OCI-M2 (cell line): ENCODE measurements around the gene RING1.

Source experiments
- DNase-seq: peaks from one replicate; lab custom pipeline; 2025; ENCODE audit not compliant: unreplicated experiment; lab: John Stamatoyannopoulos, UW

Gene RING1

DNA sequence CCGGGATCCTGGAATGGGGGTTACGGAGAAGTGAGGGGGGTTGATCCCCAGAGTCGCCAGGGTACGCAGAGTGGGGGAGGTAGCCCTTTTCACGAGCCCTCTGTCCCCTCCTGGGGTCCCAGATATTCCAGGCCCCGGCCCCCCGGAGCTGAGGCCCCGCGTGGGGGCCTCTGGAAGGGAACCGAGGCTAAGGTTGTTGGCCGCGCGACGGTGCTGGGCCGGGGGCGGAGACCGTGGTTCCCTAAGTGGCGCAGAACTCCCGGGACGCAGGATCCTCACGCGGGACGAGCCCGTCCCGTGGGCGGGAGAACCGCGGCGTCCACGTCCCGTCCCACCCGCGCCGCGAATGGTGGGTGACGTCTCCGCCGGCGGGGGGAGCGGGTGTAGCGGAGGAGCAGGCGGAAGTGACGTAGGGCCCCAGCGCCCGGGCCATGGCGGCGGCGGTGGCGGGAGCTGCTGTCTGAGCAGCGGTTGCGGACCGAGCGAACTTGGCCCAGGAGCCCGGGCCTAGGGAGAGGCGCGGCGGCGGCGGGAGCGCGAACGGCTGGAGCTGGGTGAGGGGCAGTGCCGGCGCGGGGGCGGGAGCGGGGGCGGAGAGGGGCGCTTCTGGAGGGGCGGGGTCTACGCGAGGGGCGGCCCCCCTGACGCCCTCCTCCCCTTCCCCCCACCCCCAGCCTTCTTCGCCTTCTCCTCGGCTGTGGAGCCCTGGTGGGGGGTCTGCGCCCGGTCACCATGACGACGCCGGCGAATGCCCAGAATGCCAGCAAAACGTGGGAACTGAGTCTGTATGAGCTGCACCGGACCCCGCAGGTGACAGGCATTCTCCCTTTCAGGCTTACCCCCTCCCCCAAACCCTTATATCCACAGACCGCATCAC is at the start of gene RING1:
TSS of gene RING1 (plus strand) at position 410 of the 877 bp plus-strand sequence. CDS start at position 733, 323 bp downstream.
- no peak for DNase-seq

DNA sequence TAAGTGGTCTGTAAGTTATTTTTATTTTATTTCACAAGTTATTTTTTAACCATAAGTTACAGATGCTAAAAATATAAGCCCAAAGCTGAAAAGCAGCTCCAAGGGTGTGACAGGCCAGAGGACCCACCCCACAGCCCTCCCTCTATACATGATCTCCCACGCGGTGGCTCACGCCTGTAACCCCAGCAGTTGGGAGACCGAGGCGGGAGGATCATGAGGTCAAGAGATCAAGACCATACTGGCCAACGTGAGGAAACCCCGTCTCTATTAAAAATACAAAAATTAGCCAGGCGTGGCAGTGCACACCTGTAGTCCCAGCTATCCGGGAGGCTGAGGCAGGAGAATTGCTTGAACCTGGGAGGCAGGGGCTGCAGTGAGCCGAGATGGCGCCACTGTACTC is 48.2 kb upstream of the RING1 start:
- no peak for DNase-seq

DNA sequence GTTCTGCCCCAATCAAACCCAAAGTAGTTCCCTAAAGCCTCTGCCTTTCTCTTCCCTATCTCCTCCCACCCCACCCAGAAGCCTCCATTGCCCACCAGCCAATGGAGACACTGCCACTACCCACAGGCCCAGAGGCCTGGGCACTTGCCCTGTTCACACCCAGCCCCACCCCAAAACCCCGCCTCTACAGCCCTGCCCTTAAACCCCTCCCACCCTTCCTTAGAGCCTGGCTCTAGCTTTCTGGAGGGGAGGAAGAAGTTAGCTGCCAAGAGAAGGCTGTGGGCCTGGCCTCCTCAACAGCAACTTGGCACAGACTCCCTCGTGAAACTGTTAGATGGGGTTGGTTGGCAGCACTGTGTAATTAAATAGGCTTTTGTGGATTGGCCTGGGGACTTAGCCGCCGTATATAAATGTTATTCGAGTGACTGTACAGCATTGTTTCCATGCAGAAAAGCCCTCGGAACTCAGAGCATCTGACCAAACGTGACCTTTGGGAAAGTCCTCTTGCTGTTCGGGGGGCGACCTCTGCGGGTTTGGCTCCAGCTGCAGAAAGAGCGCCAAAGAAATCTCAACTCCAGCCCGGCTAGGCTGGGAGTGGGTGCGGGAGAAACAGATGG is 47.5 kb upstream of the RING1 start:
- DNase-seq = no peak

DNA sequence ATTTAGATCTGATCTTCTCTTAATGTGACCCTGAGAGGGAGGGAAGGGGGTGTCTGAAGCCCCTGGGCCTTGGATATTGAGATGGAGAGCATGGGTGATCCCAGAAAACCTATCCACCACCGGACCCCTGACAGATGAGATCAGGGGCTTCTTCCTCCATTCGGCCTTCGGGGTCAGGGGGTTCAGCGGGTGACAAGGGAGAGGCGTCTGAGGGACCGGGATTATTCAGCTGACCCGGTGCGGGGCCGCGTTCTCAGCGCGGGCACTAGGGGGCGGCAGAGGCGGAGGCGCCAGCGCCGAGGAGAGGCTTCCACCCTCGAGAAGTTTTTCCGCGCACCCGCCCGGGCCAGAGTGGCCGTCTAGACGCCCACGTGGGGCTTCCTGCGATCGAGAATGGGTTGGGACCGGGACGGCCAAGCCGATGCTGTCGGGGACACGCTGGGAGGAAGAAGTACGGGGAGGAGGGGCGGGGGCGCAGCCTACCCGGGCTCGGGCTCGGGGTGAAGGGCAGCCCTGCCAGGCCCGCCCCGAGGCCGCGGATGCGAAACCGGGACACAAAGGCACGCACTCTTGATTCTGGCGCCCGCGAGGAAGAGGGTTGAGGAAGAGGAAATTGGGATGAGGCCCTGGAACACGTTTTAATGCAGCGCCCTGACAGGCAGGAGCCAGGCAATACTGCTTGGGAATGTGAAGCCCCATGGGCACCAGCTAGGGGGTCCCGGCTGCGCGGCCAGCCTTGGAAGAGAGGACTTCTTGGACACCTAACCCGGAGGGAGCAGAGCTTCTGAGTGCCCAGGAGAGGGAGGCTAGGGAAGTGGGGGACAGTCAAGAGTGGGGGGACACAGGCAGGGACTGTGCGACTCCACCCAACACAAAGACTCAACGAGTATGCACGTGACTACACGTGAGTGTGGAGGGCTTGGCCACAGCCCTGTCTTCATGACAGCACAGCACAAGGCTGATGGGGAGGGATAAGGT is 46.7 kb upstream of the RING1 start:
- no peak for DNase-seq

DNA sequence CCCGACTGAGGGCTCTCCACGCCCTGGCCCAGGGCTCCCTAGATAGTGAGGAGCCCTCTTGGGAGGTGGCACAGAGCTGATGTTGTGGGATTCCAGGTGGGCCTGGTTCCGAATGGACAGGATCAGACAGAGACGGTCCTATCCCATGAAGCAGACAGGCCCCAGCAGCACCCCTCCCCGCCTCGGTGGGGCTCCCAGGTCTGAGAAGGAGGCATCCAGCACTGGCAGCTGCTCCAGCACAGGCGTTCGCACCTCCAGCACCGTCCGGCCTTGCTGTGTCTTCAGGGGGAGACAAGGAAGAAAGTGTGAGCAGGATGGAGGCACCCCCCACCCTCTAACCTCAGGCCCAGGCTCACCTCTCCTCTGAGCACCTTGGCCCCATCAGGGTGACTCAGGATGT is 44.8 kb upstream of the RING1 start:
- no peak for DNase-seq

DNA sequence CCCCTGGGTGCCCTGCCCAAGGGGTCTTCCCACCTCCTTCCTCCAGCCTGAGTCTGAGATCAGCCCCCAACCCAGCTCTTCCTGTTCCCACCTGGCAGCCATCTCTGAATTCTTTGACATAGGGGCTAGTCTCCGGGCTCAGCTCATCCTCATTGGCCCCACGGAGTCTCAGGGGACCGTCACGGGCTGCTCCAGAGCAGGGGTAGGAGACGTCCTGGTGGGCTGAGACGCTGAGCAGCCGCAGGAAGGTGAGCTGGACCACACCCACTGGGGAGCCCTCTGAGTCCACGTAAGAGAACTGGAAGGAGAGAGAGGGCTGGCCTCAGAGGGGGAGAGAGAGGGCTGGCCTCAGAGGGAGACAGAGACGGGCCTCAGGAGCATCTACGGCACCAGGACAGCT is 44.1 kb upstream of the RING1 start:
- DNase-seq = no peak

DNA sequence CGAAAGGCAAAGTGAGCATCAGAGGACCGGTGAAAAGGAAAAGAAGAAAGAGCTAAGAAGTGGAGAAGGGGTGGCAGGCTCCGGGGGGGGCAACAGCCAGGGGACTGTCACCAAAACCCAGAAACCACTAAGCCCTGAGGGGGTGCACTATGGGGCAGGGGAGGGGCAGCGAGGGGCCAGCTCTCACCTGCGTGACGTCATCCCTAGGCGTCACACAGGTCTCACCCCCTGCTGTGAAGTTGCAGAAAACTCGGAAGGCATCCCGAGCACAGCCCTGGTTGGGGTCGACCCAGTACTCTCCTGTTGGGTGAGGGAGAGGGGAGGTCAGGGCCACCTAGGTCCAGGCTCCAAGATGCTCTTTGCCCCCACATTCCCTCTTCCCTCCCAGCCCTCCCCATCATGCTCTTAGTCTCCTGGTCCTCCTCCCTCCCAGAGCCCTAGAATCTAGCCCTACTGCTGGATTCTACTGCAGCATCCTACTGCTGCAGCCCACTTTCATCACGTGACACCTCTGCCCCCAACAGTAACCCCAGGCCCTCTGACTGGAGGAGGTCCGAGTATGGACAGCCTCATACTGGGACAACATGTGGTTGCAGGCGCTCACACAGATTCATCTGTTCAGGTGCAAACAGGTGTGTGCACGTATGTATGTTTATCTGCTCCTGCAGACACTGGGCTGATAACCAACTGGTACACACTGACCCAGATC is 43.5 kb upstream of the RING1 start:
- no peak for DNase-seq

DNA sequence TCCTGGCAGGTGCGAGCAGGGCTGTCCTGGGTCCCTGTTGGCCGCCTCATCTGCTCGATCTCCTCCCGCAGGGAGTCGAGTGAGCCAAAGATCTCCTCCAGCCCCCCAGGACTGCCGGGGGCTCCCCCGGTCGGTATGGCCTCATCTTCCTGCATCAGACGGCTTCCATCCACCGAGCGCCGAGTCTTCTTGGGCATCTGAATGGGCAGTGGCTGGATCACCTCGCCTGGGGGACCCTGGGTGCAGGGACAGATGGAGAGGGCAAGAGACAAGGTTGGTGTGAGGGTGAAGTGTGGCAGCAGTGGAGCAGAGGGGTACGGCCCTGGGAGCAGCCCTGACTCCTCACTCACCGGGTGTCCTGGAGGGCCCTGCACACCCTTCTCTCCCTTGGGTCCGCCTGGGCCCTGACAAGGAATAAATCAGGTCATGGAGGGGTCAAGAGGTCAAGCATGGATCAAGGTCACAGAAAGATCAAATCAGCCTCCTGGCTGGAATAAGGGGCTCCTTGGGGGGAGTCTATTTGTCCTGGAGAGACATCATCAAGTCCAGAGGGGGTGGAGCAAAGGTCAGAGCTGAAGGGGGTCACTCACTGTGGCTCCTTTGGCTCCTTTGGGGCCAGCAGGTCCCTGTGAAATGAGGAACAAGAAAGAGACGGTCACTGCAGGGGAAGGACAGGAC is 42.6 kb upstream of the RING1 start:
- DNase-seq = no peak

DNA sequence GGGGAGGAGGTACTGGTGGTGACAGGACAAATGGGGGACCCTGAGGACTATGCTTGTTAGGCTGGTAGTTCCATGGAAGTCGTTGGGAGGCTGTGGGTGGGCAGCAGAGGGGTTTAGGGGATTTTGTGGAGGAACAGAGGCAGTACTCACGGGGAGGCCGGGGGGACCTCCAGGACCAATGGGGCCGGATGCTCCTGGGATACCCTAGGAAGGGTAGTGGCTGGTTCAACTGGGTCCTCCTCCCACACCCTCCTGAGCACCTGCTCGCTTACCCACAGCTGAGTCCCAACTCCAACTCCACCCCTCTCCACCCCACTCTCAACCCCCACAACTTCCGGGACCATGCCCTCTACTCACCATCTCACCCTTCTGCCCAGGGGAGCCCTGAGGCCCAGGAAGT is 41.9 kb upstream of the RING1 start:
- DNase-seq = no peak

DNA sequence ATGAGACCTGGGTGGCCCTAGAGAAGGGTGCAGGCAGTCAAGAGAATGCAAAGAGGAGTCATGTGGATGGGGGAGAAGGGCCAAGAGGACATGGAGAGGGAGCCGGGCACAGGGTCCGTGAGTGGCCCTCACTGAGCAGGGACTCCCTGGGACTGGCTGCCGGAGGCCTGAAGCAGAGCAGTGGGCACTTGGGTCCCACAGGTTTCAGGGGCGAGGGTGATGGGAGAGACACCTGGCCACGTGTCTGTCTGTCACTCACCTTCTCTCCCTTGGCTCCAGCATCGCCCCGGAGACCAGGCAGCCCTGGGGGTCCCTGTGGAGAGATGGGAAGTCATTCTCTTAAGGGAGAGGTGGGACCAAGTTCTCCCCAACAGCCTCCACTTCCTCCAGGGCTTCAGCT is 41.5 kb upstream of the RING1 start:
- no peak for DNase-seq

DNA sequence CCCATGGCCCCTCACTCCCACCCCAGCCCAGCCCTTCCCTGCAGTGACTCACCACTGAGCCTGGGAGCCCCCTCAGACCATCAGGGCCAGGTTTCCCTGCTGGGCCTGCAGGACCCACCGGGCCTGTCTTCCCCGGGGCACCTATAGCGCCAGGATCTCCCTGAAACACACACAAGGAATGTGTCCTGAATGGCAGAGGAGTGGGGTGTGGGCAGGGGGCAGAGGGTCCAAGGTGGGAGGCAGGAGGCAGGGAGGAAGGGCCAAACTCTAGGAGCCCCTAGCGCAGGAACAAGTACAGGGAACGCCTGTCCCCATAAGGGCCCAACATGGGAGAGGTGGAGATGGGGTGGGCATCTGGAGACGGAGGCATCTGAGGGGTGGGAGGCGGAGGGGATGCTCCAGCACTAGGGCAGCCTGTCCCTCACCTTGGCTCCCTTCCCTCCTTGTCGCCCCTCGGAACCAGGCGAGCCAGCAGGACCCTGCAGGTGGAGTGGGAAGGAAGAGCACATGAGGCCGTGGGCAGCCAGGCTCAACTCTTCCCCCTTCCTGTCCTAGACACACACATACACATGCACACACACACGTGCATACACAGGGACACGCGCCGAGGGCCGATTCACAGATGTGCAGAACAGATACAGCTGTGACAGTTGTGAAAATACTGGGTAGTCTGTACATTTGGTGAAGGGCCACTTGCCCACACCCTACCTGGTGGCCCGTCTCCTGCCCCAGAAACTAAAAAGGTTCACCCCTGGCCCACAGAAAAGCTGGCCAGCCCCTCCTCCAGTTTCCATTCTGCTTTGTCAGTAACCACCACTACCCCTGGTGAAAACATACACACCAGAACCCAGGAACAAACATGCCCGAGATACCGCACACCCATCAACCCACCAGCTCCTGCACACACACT is 40.7 kb upstream of the RING1 start:
- no peak for DNase-seq

DNA sequence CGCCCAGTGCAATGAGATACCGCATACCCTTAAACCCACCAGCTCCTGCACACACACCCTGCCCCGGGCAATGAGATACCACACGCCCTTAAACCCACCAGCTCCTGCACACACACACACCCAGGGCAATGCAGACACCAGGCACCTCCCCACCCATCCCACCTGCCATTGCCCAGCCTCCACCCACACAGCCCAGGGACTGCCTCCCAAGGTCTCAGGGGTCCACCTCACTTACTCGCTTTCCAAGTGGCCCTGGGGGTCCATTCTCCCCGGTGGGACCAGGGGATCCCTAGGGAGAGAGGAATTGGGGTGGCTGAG is 40.1 kb upstream of the RING1 start:
- DNase-seq = no peak

DNA sequence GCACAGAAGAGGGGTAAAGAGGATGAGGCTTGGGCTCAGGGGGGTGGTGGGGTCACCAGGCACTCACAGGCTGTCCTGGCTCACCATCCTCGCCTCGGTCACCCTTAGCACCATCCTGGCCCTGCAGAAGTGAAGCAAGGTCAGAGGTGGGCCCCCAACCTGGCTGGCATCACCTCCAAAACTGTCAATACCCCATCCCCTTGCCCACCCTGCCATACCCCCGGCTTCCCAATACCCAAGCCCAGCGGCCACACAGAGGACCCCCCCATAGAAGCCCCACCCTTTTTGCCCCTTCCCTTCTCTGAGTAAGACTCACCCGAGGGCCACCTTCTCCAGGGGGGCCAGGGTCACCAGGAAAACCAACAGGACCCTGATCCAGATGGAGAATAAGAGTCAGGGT is 39.7 kb upstream of the RING1 start:
- no peak for DNase-seq

DNA sequence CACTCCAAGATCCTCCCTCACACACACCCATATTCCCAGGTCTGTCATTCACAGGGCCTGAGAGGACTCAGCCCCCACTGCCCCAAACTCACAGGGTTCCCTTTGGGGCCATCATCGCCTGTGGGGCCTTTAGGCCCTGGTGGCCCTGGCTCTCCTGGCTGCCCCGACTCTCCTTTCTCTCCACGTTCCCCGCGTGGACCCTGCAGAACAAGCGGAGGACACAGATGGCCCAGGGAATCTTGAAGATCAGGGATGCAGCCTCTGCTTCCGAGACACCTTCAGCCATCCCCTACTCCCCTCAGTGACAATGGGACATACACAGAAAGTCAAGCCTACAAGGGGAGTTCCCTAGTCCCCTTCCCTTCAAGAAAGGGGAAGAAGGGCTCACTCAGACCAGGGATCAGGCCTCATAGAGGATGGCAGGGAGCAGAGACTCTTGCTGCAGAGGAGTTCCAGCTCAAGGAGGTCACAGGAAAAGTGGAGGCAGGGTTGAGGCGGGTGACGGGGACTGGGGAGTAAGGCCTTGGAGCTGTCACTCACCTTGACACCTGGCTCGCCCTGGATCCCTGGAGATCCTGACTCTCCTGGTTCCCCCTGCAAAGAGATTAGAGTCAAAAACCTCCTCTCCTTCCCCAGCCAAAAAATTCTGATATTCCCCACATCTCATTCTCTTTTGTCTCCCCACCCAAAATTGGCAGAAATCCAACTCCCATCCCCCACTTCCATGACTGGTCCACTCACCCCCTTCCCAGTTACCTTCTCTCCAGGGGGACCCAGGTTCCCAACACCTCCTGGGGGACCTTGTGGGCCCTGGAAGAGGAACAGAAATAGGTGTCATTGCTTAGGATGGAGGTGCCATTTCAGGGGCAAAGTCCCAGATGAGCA is 38.8 kb upstream of the RING1 start:
- no peak for DNase-seq

DNA sequence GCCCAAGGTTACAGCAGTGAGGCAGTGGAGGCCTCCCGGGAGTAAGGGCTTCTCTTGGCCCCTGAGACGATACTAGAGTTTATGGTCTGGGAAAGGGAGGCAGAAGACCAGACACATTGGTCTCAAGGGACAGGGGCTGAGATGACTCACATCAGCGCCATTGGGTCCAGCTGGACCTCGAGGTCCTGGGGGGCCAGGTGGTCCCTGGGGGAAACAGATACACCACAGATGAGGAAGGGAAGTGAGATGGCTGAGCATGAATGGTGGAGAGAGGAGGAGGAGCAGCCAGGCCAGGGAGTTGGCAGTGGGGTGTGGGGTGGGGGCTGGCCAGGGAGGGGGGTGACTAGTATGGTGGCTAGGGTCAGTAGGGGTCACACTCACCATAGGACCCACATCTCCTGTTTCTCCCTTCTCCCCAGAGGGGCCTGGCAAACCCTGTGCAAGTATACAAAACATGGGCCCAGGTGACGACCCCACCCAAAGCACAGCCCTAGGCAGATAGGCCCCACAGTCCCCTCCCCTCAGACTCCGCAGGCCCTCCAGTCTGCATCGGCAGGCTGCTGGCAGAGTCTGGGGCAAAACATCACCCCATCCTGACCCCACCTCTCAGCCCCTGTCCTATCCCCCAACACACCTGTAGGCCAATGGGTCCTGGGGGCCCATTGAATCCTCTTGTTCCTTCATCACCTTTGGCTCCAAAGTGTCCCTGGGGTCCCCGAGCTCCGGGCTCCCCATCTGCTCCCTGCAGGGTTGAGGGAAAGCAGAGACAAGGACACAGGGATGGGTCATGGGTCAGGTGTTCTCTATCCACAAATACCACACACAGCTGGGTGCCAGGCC is 37.9 kb upstream of the RING1 start:
- DNase-seq = no peak

DNA sequence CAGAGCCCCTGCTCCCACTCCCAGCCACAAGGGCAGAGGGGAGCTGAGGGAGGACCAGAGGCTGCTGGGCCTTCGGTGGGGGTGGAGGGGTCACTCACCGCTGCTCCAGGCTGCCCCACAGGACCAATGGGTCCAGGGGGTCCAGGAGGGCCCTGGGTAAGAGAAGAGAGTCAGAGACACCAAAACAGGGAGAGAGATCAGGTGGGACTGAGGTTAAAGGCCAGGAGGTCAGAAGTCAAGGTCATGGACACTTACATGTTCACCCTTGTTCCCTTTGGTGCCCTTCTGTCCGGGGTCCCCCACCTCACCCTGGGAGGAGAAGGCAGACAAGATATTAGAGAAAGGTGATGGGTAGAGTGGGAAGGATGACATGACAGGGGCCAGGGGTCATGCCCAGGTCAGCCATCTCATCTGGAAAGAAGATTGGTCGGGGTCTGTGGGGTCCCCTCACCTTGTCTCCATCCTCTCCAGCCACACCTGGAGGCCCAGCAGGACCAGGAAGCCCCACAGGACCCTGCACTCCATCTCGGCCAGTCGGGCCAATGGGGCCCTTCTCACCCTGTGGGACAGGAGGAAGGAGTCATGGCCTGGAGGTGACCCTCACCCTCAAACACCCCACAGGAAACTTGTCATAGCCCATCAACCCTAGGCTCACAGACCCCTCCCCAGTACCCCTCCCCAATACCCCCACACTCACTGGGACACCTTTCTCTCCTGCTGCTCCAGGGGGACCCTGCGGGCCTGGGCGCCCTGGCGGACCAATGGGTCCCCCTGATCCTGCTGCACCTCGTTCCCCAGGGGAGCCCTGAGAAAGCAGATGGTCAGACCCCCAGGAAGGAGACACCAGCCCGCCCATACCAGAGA is 37.1 kb upstream of the RING1 start:
- no peak for DNase-seq
